Measurements from ENCODE around the gene CCDC106.

GRCh38 chr19:55667511-55667910, 19.5 kb downstream of the CCDC106 start:
- TF ChIP-seq ZFX (IDR thresholded peaks at IDR 0.05): no peak
- TF ChIP-seq, protein P1, sequence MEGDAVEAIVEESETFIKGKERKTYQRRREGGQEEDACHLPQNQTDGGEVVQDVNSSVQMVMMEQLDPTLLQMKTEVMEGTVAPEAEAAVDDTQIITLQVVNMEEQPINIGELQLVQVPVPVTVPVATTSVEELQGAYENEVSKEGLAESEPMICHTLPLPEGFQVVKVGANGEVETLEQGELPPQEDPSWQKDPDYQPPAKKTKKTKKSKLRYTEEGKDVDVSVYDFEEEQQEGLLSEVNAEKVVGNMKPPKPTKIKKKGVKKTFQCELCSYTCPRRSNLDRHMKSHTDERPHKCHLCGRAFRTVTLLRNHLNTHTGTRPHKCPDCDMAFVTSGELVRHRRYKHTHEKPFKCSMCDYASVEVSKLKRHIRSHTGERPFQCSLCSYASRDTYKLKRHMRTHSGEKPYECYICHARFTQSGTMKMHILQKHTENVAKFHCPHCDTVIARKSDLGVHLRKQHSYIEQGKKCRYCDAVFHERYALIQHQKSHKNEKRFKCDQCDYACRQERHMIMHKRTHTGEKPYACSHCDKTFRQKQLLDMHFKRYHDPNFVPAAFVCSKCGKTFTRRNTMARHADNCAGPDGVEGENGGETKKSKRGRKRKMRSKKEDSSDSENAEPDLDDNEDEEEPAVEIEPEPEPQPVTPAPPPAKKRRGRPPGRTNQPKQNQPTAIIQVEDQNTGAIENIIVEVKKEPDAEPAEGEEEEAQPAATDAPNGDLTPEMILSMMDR (conservative IDR thresholded peaks at IDR 0.05): no peak

Data from C4-2B (cell line).